ENCODE results near the gene TOPAZ1. TPM values are rescaled to one million over a fixed set of nuclear protein-coding genes. Genes with fewer than 3 reads are reported as not detected.

TOPAZ1 gene
- total and polyA plus RNA-seq, 3 donors from 2014 or later: 2.5 to 11.7 (median 7.4) TPM

DNA sequence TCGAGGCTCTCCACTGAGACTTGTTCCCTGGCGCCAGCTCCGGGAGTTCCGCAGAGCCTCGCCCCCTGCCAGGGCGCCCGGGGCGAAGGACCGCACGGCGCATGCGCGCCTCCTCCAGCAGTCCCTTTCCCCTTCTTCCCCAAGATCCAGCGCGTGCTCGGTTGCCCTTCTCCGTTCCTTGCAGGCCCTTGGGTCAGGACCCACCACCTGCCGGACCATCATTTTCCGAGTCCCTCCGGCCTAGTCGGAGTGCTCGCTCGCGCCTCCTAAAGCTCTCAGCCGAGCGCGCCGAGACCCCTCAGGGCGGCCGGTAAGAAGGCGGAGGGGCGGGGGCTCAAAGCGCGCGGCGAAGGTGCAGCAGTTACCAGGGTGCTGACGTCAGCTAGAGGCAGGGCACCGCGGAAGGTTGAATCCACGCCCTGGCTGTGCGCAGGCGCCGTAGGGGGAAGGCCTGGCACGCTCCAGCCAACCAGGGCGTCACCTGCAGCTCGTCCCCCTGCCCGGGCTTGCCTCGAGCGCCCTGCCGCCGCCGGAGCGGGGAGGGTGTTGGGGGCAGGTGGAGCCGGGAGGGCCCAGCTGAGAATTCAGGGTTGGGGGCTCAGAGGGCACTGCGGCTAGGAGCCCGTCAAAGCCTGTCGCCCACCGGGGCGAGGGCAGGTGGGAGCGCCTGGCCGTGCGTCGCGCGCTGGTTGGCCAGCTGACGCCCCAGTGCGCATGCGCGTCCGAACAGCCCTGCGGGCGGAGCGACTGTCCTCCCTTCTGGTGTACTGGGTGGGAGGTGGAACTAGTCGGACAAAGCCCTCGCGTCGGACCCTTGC is 96.5 kb downstream of the TOPAZ1 start, which contains the start of gene TCAIM:
Gene TCAIM (plus strand): TSS at position 757 of the 818 bp plus-strand sequence. CDS start 16,017 bp downstream, outside the sequence.
- Histone ChIP-seq H3K4me1 (peaks cover 9% of the 10 kb centered on the region), H3K9me3 (no peaks in the 10 kb centered on the region), H3K27me3 (no peaks in the 10 kb centered on the region), H3K4me3 (peak within 1 kb of the TSS; percentile 76), H3K36me3 (ENCODE audit: low read depth, missing control alignments) (no peaks in the 10 kb centered on the region), H3K27ac (peak within 1 kb of the TSS; percentile 94 to 96)
- intact Hi-C loops (cut with DNase I; ENCODE audit: low total_unique reads): no loop called here
- peak; percentile 97 for DNase-seq
- WGBS, 2 donors: 0 to 2% methylated on average over 13 to 69 of the region's 77 CpGs
- TF ChIP-seq, protein P1, sequence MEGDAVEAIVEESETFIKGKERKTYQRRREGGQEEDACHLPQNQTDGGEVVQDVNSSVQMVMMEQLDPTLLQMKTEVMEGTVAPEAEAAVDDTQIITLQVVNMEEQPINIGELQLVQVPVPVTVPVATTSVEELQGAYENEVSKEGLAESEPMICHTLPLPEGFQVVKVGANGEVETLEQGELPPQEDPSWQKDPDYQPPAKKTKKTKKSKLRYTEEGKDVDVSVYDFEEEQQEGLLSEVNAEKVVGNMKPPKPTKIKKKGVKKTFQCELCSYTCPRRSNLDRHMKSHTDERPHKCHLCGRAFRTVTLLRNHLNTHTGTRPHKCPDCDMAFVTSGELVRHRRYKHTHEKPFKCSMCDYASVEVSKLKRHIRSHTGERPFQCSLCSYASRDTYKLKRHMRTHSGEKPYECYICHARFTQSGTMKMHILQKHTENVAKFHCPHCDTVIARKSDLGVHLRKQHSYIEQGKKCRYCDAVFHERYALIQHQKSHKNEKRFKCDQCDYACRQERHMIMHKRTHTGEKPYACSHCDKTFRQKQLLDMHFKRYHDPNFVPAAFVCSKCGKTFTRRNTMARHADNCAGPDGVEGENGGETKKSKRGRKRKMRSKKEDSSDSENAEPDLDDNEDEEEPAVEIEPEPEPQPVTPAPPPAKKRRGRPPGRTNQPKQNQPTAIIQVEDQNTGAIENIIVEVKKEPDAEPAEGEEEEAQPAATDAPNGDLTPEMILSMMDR (IDR thresholded peaks at IDR 0.05): no peak
- TF ChIP-seq POLR2A (IDR thresholded peaks at IDR 0.05): no peak

DNA sequence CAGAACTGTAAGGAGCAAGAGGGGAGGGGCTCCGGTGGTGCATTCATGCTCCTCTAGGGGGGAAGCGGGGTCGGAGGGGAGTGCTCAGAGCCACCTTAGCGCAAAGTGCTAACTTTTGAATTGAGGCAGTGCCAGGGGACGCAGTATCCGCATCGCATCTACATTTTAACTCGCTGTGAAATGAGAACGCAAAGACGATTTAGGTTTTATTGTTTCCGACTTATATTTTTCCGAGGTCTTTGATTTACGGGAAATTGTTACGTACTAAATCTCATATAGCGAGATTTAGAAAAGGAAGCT is 97.1 kb downstream of the TOPAZ1 start:
- Histone ChIP-seq H3K27me3 (no peaks in the 10 kb centered on the region), H3K27ac (peak overlapping the region; percentile 94 to 96), H3K4me3 (peak overlapping the region; percentile 76), H3K36me3 (ENCODE audit: low read depth, missing control alignments) (no peaks in the 10 kb centered on the region), H3K9me3 (no peaks in the 10 kb centered on the region), H3K4me1 (peaks cover 9% of the 10 kb centered on the region)
- TF ChIP-seq, protein P1 (IDR thresholded peaks at IDR 0.05): no peak
- TF ChIP-seq POLR2A (IDR thresholded peaks at IDR 0.05): no peak
- 0 to 1% methylated on average over 15 of the region's 15 CpGs for WGBS, 2 donors
- intact Hi-C loops (cut with DNase I; ENCODE audit: low total_unique reads): no loop called here
- no peak for DNase-seq

DNA sequence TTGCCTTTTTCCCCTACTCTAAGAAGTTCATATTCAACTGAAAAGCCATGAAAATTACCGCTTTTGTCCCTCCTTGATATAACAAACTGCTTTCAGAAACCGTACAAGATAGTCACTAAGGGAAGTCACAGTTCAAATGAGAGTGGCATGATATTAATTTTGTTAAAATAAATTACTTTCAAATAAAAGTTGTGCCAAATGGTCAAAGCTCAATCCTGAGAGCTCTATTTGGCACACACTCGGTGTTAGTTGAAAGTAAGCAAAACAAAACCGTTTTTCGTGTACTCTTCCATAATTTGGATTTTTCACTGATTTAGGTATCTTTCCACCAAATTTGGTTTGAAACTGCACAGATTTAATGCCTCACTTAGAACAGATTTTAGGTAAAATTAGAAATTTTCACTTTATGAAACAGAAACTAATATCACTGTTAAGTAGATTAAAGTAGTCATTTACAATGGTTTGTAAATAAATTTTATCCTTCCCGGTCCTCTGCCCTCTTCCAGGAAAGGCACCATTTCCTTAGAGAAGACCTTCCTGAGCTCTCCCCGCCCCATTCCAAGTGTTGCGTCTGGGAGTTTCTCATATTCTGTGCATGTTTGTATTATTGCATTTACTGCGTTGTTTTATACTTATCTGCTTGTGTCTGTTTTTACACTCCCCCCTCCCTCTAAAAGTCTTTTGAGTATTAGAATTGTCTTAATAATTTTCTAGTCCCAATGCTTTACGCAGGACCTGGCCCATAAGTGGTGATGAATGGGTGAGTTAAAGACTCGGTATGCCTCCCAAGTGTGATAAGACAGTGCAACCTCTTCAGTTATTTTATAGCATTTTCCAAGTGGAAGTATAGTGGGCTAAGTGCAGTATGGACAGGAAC is 97.7 kb downstream of the TOPAZ1 start:
- TF ChIP-seq, protein P1 (IDR thresholded peaks at IDR 0.05): no peak
- no peak for TF ChIP-seq POLR2A (IDR thresholded peaks at IDR 0.05)
- H3K4me1 ChIP-seq: peaks cover 9% of the 10 kb centered on the region
- peak overlapping the region; percentile 94 to 96 for H3K27ac ChIP-seq
- H3K36me3 ChIP-seq (ENCODE audit: low read depth, missing control alignments): no peaks in the 10 kb centered on the region
- intact Hi-C loops (cut with DNase I; ENCODE audit: low total_unique reads): no loop called here
- peak; percentile 19 for DNase-seq
- H3K27me3 ChIP-seq: no peaks in the 10 kb centered on the region
- WGBS, 2 donors: 15 to 16% methylated on average over 11 of the region's 11 CpGs
- H3K9me3 ChIP-seq: no peaks in the 10 kb centered on the region
- peak overlapping the region; percentile 76 for H3K4me3 ChIP-seq

DNA sequence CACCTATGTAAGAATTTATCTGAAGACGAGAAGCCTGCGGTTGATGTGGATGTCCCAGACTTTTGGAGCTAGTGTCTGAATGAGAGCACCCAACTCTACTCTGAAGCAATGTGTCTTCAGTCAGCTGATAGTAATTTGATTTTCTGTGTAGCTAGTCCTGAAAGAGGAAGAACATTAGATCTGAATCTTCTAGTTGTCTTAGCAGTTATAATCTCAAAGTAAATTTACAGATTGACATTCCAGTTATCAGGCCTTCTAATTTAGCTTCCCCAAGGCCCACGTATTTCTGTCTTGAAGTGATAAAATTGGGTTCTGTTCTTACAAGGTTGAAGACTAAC is 98.3 kb downstream of the TOPAZ1 start:
- Histone ChIP-seq H3K4me1 (peaks cover 9% of the 10 kb centered on the region), H3K9me3 (no peaks in the 10 kb centered on the region), H3K27ac (peak overlapping the region in 1 of 2 donors; percentile 46), H3K36me3 (ENCODE audit: low read depth, missing control alignments) (no peaks in the 10 kb centered on the region), H3K4me3 (no peak overlapping the region), H3K27me3 (no peaks in the 10 kb centered on the region)
- 52 to 61% methylated on average over 3 of the region's 3 CpGs for WGBS, 2 donors
- intact Hi-C loops (cut with DNase I; ENCODE audit: low total_unique reads): no loop called here
- no peak for DNase-seq
- TF ChIP-seq, protein P1 (IDR thresholded peaks at IDR 0.05): no peak
- TF ChIP-seq POLR2A (IDR thresholded peaks at IDR 0.05): no peak
